Ectodermal cell (in vitro differentiated cells): ENCODE results near the gene MRPL33.
"Not testable (repeated sequence)": the region's sequence is repeated elsewhere in the genome, so short reads cannot be mapped to it uniquely, and the experiment has no call there.

Experiments
- H3K27ac ChIP-seq: 2 replicates; pipeline ENCODE4 v1.7.0; 2013; ENCODE audit warnings: mild to moderate bottlenecking, low read depth, low read length; ENCODE audit not compliant: insufficient read depth, poor library complexity, severe bottlenecking
- H3K27me3 ChIP-seq: 2 replicates; pipeline ENCODE4 v1.7.0; 2013; ENCODE audit warnings: mild to moderate bottlenecking, low read length; ENCODE audit not compliant: insufficient read depth, control insufficient read depth, poor library complexity, severe bottlenecking
- H3K36me3 ChIP-seq: one replicate; pipeline ENCODE4 v1.7.0; 2013; ENCODE audit warnings: low read length; ENCODE audit not compliant: control insufficient read depth, insufficient read depth
- H3K4me1 ChIP-seq: one replicate; pipeline ENCODE4 v1.7.0; 2013; ENCODE audit warnings: low read length; ENCODE audit not compliant: control insufficient read depth, insufficient read depth
- H3K4me3 ChIP-seq: 2 replicates; pipeline ENCODE4 v1.7.0; 2013; ENCODE audit warnings: low read depth, low read length, control low read depth; ENCODE audit not compliant: insufficient read depth
- H3K9me3 ChIP-seq: 2 replicates; pipeline ENCODE4 v1.7.0; 2013; ENCODE audit warnings: mild to moderate bottlenecking, low read length, moderate library complexity; ENCODE audit not compliant: control insufficient read depth
- WGBS, 2 experiments: methylation state at CpG; one replicate each; pipeline ENCODE4 v1.1.7; 2013; ENCODE audit warnings: missing lambda C conversion rate in 2 of 2; 5-methylcytosine and 5-hydroxymethylcytosine counted together

MRPL33 gene

DNA sequence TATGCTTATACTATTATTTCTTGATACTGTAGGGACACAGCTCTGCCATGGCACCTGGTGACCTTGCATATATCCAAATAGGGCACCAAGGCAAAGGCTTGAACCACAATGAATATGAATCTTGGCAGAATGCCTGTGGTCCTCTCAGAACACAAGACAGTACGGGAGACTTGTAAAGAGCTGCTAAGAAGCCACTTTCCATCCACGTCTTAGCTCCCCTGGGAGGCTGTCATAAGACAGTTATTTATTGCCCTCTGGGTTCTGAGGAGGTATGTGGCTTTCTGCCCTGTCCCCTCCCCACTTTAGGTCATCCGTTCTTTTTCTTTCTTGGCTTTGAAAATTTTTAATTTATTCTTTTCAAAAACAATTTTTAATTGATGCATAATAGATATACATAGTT is 29.8 kb upstream of the MRPL33 start:
- H3K36me3 ChIP-seq = no peaks in the 10 kb centered on the region
- H3K4me1 ChIP-seq = no peaks in the 10 kb centered on the region
- H3K9me3 ChIP-seq = no peaks in the 10 kb centered on the region
- WGBS, 2 experiments = 80 to 84% methylated on average over 2 of the region's 3 CpGs
- no peaks in the 10 kb centered on the region for H3K27me3 ChIP-seq
- no peak overlapping the region for H3K27ac ChIP-seq
- H3K4me3 ChIP-seq = no peak overlapping the region

GRCh38 chr2:27742571-27742970 is 28.9 kb upstream of the MRPL33 start:
- Histone ChIP-seq H3K9me3 (no peaks in the 10 kb centered on the region), H3K4me3 (no peak overlapping the region), H3K27ac (no peak overlapping the region), H3K4me1 (no peaks in the 10 kb centered on the region), H3K36me3 (no peaks in the 10 kb centered on the region), H3K27me3 (no peaks in the 10 kb centered on the region)
- 94% methylated on average over 9 of the region's 9 CpGs for WGBS, 2 experiments

DNA sequence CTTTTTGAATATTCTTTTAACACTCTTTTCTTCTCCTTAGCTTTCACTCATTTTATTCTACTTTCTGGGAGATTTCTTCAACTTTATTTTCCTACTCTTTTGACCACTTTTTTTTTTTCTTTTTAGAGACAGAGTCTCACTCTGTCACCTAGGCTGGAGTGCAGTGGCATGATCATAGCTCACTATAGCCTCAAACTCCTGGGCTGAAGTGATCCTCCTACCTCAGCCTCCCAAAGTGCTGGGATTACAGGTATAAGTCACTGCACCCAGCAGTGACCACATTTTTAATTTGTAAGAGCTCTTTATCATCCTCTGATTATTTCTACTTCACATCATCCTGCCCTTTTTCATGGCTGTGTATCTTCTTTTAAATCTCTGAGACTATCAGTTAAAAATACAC is 26.0 kb upstream of the MRPL33 start:
- H3K27ac ChIP-seq, H3K36me3 ChIP-seq, H3K27me3 ChIP-seq, H3K4me1 ChIP-seq, H3K4me3 ChIP-seq, H3K9me3 ChIP-seq: not testable (repeated sequence)

DNA sequence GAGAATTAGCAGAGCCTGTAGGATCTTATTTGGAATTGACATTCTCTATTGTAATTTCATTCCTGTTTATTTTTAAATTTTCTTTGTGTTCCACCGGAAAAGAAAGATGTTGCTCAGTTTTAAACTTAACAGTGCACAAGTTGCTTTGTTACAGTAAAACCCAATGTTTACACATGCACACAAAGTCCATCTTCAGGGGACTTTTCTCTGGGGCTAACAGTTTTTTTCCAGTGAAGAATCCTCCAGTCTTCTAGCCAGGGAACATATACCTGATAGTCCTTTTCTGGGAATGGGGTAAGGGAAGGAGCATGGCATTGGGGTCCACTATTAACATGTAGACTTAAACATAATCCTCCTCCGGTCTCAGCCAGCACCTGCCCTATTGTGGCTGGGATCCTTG is 25.2 kb upstream of the MRPL33 start:
- Histone ChIP-seq H3K27me3 (no peaks in the 10 kb centered on the region), H3K36me3 (no peaks in the 10 kb centered on the region), H3K4me1 (no peaks in the 10 kb centered on the region), H3K27ac (no peak overlapping the region), H3K4me3 (no peak overlapping the region), H3K9me3 (no peaks in the 10 kb centered on the region)
- 85 to 93% methylated on average over 1 to 2 of the region's 2 CpGs for WGBS, 2 experiments

DNA sequence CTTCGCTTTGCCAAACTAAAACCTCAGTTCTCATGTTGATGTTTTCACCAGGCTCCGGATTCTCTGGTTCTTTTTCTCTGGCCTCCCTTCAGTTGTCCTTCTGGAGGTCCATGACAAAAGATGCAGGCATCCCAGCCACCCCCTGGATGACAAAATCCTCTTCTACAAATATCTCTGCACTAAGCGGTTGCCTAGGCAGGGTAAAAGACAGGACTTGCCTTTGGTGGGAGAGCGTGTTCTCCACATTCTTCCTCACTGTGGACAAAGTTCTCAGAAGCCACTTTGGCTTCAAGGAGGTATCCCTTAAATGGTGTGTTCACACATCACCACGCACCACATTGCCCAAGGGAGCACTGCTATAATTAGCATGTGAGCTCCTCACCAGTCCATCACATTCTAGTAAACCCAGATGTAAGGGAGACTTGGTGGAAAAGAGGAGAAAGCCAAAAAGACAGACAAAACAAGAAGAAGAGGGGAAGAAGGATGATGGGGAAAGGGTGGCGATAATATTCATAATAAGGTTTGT is 23.6 kb upstream of the MRPL33 start:
- no peaks in the 10 kb centered on the region for H3K4me1 ChIP-seq
- 90 to 94% methylated on average over 5 of the region's 6 CpGs for WGBS, 2 experiments
- no peak overlapping the region for H3K27ac ChIP-seq
- H3K9me3 ChIP-seq = no peaks in the 10 kb centered on the region
- no peaks in the 10 kb centered on the region for H3K27me3 ChIP-seq
- H3K4me3 ChIP-seq = no peak overlapping the region
- H3K36me3 ChIP-seq = no peaks in the 10 kb centered on the region

DNA sequence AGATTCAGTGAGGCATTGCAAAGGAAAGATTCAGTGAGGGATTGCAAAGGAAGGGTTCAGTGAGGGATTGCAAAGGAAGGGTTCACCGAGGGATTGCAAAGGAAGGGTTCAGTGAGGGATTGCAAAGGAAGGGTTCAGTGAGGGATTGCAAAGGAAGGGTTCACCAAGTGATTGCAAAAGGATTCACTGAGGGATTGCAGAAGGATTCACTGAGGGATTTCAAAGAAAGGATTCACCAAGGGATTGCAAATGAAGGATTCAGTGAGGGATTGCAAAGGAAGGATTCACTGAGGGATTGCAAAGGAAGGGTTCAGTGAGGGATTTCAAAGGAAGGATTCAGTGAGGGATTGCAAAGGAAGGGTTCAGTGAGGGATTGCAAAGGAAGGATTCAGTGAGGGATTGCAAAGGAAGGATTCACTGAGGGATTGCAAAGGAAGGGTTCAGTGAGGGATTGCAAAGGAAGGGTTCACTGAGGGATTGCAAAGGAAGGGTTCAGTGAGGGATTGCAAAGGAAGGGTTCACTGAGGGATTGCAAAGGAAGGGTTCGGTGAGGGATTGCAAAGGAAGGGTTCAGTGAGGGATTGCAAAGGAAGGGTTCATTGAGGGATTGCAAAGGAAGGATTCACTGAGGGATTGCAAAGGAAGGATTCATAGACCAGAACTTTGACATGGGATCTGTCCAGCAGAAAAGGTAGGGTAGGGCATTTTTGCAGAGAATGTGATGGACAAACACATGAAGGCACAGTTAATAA is 22.5 kb upstream of the MRPL33 start:
- H3K4me3 ChIP-seq, H3K9me3 ChIP-seq, H3K27me3 ChIP-seq, H3K27ac ChIP-seq, H3K4me1 ChIP-seq, H3K36me3 ChIP-seq: not testable (repeated sequence)
- 90 to 91% methylated on average over 2 of the region's 2 CpGs for WGBS, 2 experiments

DNA sequence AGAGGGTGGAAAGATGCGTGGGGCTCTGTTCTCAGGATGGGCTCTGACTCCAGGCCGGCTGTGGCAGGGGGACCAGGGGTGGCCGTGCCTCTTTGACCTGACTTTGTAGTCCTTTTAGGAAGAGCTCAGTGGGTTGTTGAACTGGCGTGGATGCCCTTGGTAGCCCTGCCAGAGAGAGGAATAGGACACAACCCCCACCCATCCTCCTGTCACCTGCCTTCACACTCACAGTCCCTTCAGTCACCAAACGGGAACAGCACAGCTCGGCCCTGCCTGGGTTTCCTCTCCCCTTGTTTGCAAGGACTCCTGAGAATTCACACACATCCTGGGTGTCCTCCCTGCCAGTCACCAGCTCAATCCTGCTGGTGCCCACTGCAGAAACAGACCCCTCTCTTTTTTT is 20.1 kb upstream of the MRPL33 start:
- Histone ChIP-seq H3K9me3 (no peaks in the 10 kb centered on the region), H3K4me1 (no peaks in the 10 kb centered on the region), H3K27ac (no peak overlapping the region), H3K27me3 (no peaks in the 10 kb centered on the region), H3K4me3 (no peak overlapping the region), H3K36me3 (no peaks in the 10 kb centered on the region)
- WGBS, 2 experiments = 82 to 86% methylated on average over 6 of the region's 6 CpGs

DNA sequence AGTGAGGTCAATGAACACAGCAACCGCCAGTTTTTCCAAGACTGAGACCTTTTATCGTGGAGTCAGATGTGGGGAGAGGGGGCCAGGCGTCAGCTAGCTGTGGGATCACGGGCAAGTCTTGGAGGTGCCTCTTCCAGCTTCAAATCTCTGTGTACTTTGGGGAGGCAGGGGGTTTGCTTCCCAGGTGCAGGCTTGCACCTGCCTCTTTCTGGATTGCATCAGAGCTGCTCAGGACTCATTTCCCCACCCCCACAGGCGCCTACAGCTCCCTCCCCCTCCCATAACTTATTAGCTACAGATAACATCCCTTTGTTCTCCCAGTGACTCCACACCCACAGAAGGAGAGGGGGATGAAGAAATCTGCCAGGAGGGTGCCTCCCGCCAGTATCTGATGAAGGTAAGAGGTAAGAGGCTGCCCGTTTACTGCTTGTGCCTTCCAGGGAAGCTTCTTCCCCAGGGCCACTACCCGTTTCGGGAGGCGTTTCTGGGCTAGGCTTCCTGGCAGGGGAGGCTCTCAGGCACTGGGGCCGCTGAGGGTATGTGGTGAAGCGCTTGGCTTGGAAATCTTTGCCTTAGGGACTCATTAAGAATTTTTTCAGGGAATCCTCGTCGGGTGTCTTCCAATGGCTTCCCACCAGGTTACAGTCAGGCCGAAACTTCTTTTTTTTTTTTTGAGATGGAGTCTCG is 18.8 kb upstream of the MRPL33 start:
- peak overlapping the region; percentile 39 for H3K27ac ChIP-seq
- H3K4me1 ChIP-seq = no peaks in the 10 kb centered on the region
- no peaks in the 10 kb centered on the region for H3K27me3 ChIP-seq
- no peaks in the 10 kb centered on the region for H3K9me3 ChIP-seq
- WGBS, 2 experiments = 16 to 20% methylated on average over 16 of the region's 16 CpGs
- H3K4me3 ChIP-seq = peak overlapping the region; percentile 30
- H3K36me3 ChIP-seq = no peaks in the 10 kb centered on the region

DNA sequence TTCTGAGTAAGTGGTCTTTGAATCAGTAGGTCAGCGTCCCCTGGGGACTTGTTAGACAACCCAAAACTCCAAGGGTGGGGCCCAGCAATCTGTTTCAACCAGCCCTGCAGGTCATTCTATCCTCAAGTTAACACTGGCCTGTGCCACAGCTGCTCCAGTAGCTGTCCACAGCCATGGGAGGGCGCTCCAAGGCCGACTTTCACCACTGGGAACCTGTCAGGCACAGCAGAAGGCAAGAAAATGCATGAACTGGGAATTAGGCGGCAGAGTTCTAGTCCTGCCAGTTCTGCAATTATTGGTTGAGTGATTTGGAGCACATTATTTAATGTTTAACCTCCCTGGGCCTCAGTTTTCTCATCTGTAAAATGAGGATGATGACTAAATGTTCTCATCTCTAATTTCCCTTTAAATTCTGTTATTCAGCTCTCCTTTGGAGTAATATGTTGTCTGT is 17.4 kb upstream of the MRPL33 start:
- Histone ChIP-seq H3K4me1 (no peaks in the 10 kb centered on the region), H3K27me3 (no peaks in the 10 kb centered on the region), H3K9me3 (no peaks in the 10 kb centered on the region), H3K27ac (no peak overlapping the region), H3K36me3 (no peaks in the 10 kb centered on the region), H3K4me3 (no peak overlapping the region)
- 21 to 24% methylated on average over 4 of the region's 4 CpGs for WGBS, 2 experiments

GRCh38 chr2:27754831-27755230 is 16.7 kb upstream of the MRPL33 start:
- no peaks in the 10 kb centered on the region for H3K27me3 ChIP-seq
- no peak overlapping the region for H3K27ac ChIP-seq
- no peaks in the 10 kb centered on the region for H3K9me3 ChIP-seq
- 87 to 90% methylated on average over 5 of the region's 5 CpGs for WGBS, 2 experiments
- H3K4me3 ChIP-seq = no peak overlapping the region
- no peaks in the 10 kb centered on the region for H3K4me1 ChIP-seq
- no peaks in the 10 kb centered on the region for H3K36me3 ChIP-seq
